NCI-H2107 (cell line): ENCODE data around the gene ARHGAP26.
A peak's percentile ranks its signal among the peaks of the same experiment; 100 is the strongest.

Source experiments
- DNase-seq: peaks from one replicate; lab custom pipeline; 2025; lab: John Stamatoyannopoulos, UW

Gene ARHGAP26

DNA sequence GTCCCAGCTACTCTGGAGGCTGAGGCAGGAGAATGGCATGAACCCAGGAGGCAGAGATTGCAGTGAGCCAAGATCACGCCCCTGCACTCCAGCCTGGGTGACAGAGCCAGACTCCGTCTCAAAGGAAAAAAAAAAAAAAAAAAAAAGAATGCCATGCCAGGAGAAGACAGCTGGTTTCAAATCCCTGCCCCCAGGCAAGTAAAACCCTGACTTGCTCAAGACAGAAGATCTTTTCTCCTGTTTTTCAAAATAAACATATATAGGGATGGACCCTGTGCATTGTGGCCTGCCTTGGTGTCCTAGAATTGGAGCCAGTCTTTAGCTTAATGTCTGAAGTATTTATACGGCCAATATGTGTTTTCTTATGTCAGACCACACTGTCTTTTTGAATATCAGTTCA is 456.2 kb downstream of the ARHGAP26 start:
- no peak for DNase-seq

DNA sequence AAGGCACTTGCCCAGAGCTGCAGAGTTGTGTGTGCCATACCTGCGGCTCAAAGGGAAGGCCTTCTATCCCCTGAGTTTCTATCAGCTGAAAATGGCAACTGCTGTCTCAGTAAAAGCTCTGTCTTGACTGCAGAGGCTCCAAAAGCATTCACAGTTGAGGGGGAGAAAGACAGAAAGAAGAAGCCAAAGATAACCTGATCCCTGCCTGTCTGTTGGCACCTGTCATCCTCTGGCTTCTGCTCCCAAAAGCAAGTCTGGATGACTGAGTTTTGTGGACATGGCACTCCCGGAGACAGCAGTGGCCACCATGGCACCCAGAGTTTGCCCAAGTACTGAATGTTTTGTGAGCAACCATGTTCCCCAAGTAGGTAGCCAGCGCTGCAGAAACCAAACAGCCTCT is 456.7 kb downstream of the ARHGAP26 start:
- no peak for DNase-seq

DNA sequence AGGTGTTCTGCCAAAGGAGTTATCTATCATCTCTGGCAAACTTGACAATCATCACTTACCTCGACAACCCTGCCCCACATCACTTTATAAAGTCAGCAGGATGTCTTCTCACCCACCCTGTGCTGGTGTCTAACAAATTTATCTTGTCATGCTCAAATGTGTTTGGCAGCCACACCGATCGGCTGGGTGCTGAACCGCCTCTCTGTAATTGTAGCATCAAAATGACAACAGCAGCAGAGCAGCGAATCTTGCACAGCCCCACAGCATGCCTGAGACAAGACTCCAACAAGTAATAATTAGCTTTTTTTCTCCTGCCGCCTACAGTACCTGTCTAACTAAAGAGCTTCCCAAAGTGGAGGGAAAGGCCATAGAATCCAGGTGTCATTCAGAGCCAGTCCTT is 457.1 kb downstream of the ARHGAP26 start:
- DNase-seq = no peak

DNA sequence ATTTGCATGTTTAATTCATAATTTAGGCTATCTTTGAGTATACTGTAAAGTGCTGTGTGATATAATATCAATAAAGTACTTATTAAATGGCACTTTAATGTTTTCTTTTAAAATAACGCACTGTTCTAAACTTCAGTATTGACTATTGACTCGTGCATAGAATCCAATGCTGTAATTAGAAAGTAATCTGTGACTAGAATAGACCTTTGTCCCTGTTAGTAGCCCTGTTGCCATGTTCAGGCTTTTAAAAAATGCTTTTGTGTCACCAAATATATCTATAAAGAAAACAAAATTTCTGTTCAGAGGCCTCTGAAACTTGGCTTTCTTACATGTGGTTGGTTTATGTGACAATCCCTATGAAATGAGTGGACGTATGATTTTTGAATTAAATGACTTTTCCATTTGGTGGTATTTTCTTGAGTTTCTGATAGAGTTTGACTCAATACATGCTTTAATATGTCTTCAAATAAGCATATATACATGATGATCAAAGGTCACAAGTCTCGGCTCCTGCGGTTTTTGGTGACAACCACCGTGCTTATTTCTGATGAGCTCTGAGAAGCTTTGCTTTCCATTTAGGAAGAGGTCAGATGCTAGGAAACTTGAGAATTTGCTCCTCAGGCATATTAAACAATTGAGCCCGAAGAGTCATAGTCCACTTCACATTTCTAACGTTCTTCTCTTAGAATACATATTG is 458.6 kb downstream of the ARHGAP26 start:
- DNase-seq = no peak

DNA sequence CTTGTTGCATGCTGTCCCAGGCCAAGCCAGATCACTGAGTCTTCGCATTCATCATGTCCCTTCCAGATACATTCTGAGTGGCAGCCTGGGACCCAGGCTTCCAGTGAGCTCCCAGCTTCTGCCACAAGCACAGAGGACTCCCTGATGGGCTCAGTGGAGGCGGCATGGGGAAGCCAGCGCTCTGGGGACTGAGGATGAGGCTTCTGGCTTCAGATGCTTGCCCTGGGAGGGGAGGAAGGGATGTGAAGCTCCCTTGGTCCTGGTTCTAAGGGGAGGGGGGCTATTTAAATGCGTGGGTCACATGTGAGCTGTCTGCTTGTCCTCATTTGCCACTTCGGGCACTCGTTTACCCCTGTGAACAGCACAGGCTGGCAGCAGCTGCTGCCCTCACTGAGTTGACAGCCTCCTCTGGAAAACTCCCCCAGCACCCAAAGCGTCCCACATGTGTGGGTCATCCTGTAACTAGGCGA is 459.3 kb downstream of the ARHGAP26 start:
- no peak for DNase-seq

DNA sequence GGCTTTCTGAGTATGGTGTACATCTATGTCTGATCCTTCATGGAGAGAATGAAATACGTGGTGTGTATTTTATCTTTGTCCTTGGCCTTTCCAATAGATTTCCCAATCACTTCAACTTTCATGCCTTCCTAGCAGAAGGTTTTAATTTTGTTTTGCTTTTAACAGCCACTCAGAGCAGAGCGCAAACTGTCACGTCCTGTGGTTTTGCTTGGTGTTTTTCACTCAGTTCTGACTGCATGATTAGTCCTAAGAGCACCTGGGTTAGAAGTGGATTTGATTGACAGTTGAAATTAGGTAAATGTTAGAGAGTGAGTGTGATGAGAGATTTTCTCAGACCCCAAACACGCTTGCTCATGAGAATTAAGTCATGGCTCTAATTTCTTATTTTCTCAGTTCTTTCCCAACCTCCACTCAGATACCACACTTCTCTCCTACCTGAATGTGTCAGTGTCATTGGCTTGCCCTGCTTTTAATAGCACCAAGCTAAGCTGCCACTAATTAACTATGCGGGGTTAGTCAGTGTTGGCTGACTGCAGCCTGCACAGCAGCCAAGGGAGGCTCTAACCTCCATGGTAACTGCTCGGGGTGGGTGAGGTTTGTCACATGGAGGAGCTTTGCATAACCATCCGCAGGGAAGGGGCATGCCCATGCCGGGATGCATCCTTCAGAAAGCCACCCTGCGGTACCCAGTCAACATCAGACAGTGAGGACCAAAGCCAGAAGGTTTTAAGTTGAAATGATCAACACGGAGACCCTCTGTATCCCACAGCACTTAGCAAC is 459.9 kb downstream of the ARHGAP26 start:
- DNase-seq = no peak

DNA sequence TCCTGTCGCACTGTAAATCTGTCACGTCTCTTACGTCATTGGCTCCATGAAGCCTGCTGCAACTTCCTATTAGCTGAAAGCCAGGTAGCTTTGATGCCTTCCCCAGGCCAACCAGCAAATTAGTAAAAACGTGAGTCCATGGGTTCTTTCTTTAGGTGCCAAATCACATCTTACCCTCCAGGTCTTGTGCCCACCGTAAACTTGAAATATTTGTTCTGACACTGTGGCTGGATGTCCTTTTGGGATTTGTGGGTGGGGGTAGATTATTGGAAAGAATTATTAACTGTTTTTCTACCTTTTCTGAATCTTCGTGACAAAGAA is 460.5 kb downstream of the ARHGAP26 start:
- no peak for DNase-seq

DNA sequence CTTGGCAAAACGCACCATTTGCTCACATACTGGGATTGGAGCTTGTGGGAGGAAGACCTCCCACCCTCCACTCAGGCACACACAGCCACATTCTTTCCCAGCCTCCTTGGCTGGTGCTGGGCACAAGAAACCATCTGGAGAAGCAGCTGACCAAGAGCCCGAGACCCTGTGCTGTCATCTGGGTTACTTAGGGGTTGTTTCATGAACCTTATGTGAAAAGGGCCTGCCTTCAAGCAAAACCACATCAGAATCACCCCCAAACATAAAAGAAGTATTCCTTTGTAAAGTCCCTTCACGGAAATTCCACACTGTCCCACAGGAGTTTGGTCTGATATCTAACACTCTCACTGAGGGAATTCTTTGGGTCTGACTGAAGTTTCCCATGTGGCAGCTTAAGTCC is 461.2 kb downstream of the ARHGAP26 start:
- no peak for DNase-seq

DNA sequence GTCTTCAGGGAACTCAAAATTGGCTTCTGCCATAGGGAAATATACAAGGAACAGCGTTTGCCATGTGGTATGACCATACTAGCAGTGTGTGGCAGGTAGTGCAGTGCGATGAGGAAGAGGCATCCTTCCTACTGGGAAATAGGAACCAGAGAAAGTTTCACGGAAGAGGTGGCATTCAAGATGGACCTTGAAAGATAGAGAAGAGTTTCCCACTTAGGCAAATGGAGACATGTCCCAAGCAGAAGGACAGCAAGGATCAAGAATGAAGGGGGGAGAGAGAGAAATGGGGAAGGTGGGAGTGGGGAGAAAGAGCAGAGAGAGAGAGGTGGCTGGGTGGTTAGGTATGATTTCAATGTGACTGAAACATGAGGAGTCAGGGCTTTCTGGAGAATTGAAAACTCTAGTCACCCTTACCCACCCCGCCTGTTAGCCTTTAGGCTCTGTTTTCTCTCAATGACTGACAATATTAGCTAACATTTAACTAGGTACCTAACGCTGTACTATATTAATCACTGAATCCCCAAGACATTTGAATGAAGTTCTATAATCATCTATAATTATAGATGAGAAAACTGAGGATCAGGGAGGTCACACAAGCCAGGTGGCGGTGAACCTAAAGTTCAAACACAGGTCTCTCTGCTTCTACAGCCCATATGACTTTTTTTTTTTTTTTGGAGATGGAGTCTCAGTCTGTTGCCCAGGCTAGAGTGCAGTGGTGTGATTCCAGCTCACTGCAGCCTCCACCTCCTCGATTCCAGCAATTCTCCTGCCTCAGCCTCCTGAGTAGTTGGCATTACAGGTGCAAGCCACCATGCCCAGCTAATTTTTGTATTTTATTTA is 462.0 kb downstream of the ARHGAP26 start:
- DNase-seq = no peak

DNA sequence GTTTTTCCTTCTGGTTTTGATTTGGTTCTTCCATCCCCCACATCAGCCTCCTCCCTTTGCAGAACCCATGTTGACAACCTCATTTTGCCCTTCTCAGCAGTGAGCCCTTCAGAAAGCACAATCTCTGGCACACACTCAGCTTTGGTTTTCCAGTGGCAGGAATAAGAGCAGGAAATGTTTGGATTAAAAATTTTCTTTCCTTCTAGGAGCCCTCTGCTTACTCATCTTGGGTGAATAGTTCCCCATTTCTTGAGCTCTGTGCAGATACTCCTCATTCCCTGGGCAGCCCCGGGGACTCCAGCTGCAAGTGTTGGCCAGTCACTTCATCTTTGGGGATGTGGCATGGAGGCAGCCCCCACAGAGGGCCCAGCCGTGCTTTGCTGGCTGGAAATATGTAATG is 462.9 kb downstream of the ARHGAP26 start:
- no peak for DNase-seq

DNA sequence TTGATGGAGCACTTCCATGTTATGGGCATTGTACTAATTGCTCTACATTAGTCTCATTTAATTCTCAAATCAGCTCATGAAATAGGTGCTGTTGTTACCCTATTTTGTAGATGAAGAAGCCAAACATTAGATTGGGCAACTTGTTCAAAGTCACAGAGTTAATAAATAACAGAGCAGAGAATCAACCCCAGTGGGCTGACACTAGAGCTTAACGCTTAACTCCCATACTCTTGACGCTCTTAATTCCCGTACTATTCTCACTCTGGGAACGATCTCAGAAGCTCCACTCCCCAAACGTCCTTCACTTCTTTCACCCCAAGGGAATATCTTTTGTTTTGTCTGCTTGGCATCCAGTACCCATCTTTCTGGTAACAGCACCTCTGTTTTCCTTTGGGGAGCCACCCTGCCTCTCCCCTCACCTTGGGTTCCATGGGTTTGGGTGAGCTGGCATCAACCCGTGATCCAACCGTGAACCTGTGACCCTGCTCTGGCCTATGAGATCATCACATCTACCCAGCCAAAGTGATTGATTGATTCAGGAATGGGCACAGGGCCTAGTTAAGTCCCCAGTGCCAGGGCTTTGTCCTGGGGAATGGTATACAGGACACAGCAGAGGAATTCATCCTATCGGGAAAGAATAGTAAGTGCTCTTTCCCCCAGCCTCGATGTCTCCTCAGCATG is 464.1 kb downstream of the ARHGAP26 start:
- no peak for DNase-seq

DNA sequence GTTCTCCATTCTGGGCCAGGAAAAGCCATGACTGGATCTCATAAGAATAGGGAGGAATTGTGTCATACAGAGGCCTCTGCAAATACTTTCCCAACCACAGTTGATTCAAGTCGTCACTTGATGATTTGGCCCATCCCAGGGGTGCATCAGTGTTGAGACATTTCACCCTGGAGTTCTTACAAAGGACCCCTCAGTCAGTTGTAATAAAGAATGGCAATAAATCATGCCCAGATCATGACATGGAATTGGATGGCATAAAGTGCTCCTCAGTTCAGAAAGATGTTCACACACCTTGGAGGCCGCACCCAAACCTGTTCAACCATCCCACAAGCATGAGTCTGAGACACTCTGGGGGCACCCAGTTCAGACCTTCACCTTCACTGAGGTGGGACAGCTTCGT is 465.2 kb downstream of the ARHGAP26 start:
- no peak for DNase-seq

DNA sequence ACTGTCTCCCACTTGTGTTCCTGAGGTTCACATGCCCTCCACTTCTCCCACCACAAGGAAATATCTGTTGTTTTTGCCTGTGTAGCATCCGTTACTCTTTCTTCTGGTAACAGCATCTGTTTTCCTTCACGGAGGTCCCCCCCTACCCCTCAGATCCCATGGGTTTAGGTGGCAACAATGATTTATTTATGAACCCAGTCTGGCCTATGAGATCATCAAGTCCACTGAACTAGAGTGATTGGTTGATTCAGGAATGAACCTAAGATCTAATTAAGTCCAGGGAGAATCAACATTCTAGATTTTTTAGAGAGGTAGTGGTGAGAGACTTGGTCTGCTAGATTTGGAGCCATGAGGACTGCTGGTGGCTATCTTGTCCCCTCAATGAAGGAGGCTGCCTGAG is 466.5 kb downstream of the ARHGAP26 start:
- DNase-seq = no peak

DNA sequence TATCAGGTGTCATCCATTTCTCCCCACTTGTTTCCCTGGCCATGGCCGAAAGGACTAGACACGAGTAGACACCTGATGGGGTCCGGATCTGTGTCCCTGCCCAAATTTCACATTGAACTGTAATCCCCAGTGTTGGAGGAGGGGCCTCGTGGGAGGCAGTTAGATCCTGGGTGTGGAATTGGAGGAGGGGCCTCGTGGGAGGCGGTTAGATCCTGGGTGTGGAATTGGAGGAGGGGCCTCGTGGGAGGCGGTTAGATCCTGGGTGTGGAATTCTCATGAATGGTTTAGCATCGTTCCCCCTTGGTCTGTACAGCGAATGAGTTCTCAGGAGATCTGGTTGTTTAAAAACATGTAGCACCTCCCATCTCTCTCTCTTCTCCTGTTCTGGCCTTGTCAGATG is 467.5 kb downstream of the ARHGAP26 start:
- DNase-seq = no peak

DNA sequence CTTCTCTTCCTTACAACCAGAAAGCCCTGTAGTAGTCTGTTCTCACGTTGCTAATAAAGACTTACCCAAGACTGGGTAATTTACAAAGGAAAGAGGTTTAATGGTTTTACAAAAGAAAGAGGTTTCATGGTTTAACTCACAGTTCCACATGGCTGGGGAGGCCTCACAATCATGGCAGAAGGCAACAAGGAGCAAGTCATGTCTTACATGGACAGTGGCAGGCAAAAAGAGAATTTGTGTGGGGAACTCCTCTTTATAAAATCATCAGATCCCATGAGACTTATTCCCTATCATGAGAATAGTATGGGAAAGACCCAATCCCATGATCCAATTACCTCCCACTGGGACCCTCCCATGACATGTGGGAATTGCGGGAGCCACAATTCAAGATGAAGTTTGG is 468.4 kb downstream of the ARHGAP26 start:
- DNase-seq = no peak

DNA sequence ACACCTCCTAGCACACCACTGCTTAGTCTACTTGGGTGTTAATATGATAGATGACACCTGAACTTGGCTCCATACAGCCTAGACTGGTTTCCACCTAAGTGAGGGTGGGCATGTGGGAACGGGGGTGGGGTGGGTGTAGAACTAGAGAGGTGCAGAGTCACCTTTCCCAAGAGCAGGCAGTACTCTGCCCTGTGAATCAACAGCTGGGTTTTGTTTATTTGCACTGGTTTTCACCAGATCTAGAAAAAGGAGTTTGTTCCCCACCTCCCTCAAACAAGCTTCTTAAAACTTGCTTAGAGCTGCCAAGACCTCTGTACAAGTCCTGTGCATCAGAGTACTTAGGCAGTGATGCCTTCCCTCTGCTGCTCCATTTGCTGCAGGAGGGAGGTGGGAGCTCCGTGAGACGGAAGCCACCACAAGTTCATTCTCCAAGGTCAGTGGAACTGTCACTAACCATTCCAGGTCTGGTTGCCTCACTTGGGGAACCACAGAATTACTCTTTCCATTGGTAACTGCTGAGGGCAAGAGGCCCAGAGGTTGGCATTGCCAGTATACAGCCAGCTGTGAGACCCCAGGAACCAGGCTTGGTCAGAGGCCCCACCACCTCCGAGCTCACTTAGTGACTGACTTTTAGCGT is 469.8 kb downstream of the ARHGAP26 start:
- DNase-seq = no peak

DNA sequence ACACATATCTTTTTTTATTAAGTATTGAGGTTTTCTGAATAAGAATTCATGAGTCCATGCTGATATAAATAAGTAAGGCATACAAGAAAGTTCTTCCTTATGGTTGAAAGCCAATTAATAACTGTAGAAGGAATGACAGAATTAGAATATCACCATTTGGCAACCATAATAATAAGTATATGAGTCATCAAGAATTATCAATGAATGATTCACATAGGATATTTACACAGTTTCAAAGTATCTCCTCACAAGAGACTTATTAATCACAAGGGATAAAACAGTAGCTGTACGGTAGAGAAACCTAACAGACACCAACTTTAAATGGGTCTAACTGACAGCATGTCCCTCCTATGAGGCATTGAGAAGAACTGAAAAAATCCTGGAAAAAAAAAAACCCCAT is 471.7 kb downstream of the ARHGAP26 start:
- DNase-seq = no peak

DNA sequence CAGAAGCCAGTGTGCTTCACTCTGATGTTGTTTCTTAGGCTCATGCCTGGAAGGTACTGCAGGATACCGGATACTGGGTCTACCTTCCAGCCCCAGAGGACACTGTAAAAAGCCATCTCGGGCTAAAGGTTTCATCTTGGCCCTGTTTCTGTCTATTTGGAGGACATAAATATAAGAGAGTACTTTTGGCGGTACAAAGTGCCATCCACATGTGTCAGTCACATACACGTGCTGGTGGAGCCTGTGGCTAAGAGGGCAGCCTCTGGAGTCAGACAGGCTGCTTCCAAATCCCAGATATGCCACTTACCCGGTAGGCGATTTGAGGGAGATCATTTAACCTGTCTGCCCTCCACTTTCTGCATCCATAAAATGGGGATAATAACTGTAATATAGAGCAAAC is 472.9 kb downstream of the ARHGAP26 start:
- no peak for DNase-seq

DNA sequence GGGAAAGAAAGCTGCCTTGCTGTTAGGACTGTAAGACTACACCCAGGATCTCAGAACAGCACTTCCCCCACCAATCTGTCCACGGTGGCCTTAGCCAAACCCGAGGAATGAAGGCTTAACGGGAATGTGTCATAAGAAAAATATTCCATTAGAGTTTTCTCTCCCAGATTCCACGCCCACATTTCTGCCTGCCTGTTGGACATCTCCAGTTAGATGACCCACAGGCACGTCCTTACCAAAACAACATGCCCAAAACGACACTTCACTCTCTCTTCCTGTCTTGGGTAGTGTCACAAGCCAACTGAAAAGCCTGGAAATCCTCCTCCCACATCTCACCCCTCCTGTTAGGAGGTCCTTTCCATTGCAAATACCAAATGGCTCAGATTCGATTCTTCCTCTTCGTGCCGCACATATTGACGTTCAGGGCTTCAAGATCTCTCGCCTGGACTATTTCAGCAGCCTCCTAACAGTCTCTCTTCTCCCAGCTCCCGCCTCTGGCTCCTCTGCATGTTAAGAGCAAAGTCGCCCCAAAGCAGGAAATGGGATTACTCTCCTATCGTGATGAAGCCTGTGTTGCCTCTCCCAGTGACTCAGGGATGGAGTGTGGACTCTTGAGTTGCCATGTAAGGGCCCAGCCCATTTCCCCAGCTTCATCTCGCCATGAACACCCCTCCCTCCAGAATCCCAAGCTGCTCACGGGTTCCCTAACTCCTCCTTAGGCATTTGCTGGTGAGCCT is 474.0 kb downstream of the ARHGAP26 start:
- no peak for DNase-seq

DNA sequence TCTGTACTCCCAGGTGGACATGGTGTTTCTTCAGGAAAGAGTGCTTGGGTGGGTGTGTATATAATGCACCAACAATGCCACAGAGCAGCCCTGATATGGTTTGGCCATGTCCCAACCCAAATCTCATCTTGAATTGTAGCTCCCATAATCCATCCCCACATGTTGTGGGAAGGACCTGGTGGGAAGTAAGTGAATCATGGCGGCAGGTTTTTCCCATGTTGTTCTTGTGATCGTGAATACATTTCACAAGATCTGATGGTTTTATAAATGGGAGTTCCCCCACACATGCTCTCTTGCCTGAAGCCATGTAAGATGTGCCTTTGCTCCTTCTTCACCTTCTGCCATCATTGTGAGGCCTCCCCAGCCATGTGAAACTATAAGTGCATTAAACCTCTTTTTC is 474.8 kb downstream of the ARHGAP26 start:
- DNase-seq = no peak

DNA sequence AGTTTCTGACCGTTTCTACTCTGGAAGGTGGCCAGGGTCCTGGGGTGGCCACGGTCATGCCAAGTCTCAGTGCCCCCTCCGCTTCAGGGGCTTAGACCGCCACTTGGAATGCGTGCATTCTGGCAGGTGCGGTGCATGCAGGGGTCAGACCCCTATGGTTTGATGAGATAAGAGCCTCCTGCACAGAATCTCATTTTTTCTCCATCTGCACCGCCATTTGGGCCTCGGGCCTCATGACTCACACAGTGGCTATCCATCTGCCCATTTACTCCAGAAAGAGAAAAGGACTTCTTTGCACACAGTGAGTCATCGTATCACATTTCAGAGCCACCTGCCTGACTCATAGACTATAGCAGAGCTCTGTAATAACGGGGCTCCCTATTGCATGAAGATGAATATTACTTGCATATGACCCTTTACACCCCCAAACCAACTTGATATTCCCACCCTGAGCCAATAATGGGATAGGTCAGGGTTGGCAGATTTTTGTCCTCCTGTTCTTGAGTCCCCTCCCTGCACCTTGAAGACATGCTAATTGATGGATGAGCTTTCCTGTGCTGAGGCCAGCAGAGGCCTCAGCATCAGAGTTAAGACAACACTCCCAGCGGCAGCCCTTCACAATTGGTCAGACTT is 475.9 kb downstream of the ARHGAP26 start:
- peak; percentile 2 for DNase-seq
